HUES6 (cell line): ENCODE measurements around the gene CIITA.

Experiments
- H3K27ac ChIP-seq: 2 replicates; pipeline ENCODE4 v1.7.0; 2013; ENCODE audit warnings: low read depth, mild to moderate bottlenecking, low read length, inconsistent platforms
- H3K27me3 ChIP-seq: 2 replicates; pipeline ENCODE4 v1.6.1; 2013; ENCODE audit warnings: low read length; ENCODE audit not compliant: control insufficient read depth, insufficient read depth
- H3K36me3 ChIP-seq: 2 replicates; pipeline ENCODE4 v1.6.1; 2013; ENCODE audit warnings: low read length; ENCODE audit not compliant: control insufficient read depth, insufficient read depth
- H3K4me1 ChIP-seq: 2 replicates; pipeline ENCODE4 v1.6.1; 2013; ENCODE audit warnings: low read length; ENCODE audit not compliant: control insufficient read depth, insufficient read depth
- H3K4me3 ChIP-seq: 2 replicates; pipeline ENCODE4 v1.5.1; 2013; ENCODE audit warnings: low read depth, low read length
- H3K9ac ChIP-seq: one replicate; pipeline ENCODE4 v1.6.1; 2013; ENCODE audit warnings: mild to moderate bottlenecking, low read length
- H3K9me3 ChIP-seq: 2 replicates; pipeline ENCODE4 v1.6.1; 2013; ENCODE audit warnings: low read depth, low read length; ENCODE audit not compliant: control insufficient read depth, insufficient read depth

The CIITA gene

DNA sequence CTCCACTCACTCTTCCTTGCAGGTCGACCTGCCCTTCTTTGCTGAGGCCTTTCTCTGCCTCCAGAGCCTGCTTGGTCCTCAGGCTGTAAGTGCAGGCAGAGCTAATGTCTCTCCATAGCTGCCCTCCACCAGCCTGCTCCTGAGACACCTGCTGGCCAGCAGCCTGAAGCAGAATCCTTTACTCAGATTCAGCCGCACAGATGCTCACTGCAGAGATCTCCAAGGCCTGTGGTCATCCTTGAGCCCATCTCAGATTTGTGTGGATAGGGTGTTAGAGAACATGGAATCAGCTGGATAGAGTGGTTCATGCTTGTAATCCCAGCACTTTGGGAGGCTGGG lies 53.7 kb downstream of the CIITA start:
- H3K27me3 ChIP-seq, result no peaks in the 10 kb centered on the region
- H3K36me3 ChIP-seq, result peaks cover 37% of the 10 kb centered on the region
- H3K4me3 ChIP-seq, result no peak overlapping the region
- H3K4me1 ChIP-seq, result no peaks in the 10 kb centered on the region
- no peak overlapping the region for H3K27ac ChIP-seq
- no peaks in the 10 kb centered on the region for H3K9me3 ChIP-seq
- H3K9ac ChIP-seq, result no peak overlapping the region

DNA sequence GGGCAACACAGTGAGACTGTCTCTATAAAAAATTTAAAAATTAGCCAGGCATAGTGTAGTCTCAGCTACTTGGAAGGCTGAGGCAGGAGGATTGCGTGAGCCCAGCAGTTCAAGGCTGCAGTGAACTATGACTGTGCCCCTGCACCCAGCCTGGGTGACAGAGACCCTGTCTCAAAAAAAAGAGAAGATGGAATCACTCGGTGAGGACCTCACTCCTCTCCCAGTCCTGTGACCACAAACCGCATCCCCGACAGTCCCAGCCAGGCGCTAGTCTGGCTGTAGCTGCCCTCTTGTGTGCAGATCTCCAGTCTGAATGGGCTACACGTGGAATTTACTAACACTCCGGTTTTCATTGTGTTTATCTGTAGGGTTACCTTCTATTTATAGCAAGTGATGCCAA lies 54.1 kb downstream of the CIITA start:
- Histone ChIP-seq H3K27ac (no peak overlapping the region), H3K27me3 (no peaks in the 10 kb centered on the region), H3K9ac (no peak overlapping the region), H3K36me3 (peaks cover 37% of the 10 kb centered on the region), H3K4me3 (no peak overlapping the region), H3K9me3 (no peaks in the 10 kb centered on the region), H3K4me1 (no peaks in the 10 kb centered on the region)

DNA sequence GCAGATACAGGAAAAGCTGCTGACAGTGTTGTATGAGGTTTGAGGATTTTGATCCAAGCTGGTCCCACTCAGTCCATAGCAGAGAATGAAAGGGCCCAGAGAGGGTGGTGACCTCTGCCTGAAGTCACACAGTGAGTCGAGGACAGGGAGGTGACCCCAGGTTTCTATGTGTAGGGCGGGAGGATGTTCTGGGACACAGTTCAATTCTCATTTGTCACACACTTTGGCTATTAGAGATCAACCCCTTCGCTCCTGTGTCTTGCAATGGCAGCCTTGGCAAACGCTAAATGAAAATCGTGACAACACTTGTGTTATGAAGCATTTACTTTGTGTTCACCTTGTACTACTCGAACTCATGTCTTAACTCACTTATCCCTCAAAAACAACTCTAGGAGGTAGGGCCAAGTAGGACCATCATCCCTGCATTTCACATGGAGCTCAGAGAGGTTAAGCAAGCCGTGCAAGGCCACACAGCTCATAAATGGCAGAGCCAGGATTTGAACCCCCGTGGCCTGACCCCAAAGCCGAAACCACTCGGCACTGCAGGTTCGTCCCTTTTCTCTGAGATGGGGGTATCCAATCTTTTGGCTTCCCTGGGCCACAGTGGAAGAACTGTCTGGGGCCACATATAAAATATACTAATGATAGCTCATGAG lies 55.1 kb downstream of the CIITA start:
- Histone ChIP-seq H3K9me3 (no peaks in the 10 kb centered on the region), H3K27me3 (no peaks in the 10 kb centered on the region), H3K27ac (no peak overlapping the region), H3K4me3 (no peak overlapping the region), H3K36me3 (peaks cover 36% of the 10 kb centered on the region), H3K9ac (no peak overlapping the region), H3K4me1 (no peaks in the 10 kb centered on the region)

DNA sequence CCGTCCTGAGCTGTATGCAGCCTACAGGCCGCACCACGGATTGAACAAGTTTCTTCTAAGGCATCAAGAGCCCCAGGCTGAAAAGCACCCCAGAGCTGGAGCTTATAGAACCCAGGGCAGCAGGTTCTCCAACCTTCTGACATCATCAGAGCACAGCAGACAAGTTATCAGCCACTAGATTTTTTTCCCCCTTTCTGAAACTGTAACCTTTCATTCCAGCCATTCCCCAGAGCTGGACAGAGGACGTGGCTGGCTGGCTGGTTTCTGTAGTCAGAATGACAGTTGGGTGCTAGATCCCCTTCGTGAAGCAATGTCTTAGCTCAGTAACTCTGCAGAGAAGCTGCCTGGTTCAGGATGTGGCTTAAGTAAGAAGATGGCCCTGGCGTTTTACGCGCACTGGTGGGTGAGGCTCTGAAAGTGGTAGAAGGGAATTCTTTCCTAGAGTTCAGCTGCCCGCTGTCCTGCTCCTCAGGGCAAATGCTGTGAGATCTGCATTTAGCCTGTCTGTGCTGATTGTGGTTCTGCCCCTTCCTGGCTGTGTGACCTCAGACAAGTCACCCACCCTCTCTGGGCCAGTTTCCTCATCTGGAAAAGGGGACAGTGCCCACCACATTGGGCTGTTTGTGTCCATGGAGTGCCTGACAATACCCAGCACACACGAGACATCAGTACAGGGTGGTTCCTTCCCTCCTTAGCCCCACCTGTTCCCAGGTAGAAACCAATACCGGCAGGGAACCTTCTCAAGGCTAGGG lies 56.1 kb downstream of the CIITA start:
- Histone ChIP-seq H3K9me3 (no peaks in the 10 kb centered on the region), H3K9ac (no peak overlapping the region), H3K4me1 (no peaks in the 10 kb centered on the region), H3K4me3 (no peak overlapping the region), H3K27ac (no peak overlapping the region), H3K27me3 (no peaks in the 10 kb centered on the region), H3K36me3 (peaks cover 26% of the 10 kb centered on the region)

DNA sequence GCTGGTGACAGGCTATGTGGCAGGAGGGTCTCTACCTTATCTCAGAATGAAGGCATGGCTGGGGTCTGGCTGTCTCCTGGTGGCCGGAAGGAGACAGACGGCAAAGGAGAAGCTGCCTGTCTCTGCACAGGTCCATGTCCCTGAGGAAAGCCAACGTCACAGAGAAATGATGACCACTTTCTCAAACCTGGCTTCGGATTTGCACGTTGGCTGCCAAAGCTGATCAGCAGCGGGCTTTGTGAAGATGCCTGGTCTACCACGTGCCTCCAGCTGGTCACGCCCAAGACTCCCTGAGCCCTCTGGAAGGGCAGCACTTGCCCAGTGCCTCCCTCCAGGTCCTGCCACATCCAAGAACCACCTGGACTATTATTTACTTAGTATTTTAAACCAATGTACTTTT lies 56.9 kb downstream of the CIITA start:
- H3K27me3 ChIP-seq, result no peaks in the 10 kb centered on the region

DNA sequence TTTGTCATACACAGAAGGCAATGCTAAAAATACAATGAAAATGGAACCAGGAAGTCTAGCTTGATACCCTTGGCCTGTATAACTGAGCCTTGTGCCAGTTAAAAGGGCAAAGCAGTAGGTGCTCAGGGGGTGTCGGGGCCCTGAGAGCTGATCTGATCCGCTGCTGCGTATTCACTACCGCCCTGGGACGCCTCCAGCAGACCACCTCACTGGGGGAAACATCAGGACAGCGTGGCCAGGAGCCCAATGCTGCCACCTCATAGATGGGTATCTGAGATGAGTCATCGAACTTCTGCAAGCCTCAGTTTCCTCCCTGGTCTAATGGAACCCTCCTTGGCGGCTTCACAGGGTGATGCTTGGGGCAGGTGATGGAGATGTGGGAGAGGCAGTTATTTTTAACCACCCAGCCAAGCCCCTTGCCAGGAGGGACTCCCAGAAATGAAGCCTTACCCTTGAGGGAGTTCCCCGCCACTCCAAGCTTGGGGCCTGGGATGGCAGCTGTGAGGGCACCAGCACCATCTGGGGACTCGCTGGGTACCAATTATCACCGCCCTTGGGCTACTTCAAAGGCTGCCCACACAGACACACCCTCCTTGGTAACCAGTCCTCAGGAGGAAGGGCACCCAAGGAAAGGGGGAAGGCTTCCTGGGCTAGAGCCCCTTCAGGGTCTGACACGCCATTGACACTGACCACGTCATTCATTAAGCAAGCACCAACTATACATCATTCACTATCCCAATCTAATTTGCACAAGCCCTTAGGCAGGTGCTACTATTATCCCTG lies 57.5 kb downstream of the CIITA start:
- H3K4me3 ChIP-seq, result no peak overlapping the region
- peaks cover 26% of the 10 kb centered on the region for H3K36me3 ChIP-seq
- no peaks in the 10 kb centered on the region for H3K27me3 ChIP-seq
- H3K9me3 ChIP-seq, result no peaks in the 10 kb centered on the region
- no peak overlapping the region for H3K27ac ChIP-seq
- no peak overlapping the region for H3K9ac ChIP-seq
- H3K4me1 ChIP-seq, result no peaks in the 10 kb centered on the region

More for the DNA sequence above, 56.9 kb downstream of the CIITA start:
- no peak overlapping the region for H3K4me3 ChIP-seq
- H3K27ac ChIP-seq, result no peak overlapping the region
- no peaks in the 10 kb centered on the region for H3K4me1 ChIP-seq
- H3K9me3 ChIP-seq, result no peaks in the 10 kb centered on the region
- H3K36me3 ChIP-seq, result peaks cover 27% of the 10 kb centered on the region
- H3K9ac ChIP-seq, result no peak overlapping the region

DNA sequence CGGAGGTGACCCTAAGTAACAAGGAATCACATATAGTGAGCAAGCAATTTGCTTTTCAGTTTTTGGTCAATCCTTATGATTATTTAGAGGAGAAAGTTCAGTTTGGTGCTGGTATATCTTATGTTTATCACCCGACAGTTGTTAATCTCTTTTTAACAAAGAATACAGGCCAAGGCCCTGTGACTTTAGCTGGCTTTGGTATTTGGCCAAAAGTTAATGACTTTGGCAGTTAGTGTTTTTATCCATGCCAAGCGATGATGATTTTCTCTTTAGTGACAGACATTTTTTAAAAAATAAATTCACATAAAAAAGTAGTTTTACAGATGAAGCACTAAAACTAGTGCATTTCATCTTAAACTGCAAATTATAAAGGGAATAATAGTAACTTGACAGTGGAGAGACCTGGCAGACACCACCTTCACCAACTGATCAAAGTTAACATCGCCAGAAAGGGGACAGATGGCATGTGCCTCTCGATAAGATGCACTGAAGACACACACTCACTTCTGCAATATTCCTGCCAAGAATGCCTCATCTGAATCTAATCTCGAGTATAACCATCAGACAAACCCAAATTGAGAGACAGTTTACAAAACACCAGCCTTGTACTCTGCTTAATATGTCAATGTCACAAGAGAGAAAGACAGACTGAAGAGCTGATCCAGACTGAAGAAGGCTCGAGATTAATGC lies 58.4 kb downstream of the CIITA start:
- Histone ChIP-seq H3K27ac (no peak overlapping the region), H3K27me3 (no peaks in the 10 kb centered on the region), H3K4me3 (no peak overlapping the region), H3K36me3 (peaks cover 26% of the 10 kb centered on the region), H3K9me3 (no peaks in the 10 kb centered on the region), H3K9ac (no peak overlapping the region), H3K4me1 (peaks cover 6% of the 10 kb centered on the region; the same call in 1 of the 2 replicates)

DNA sequence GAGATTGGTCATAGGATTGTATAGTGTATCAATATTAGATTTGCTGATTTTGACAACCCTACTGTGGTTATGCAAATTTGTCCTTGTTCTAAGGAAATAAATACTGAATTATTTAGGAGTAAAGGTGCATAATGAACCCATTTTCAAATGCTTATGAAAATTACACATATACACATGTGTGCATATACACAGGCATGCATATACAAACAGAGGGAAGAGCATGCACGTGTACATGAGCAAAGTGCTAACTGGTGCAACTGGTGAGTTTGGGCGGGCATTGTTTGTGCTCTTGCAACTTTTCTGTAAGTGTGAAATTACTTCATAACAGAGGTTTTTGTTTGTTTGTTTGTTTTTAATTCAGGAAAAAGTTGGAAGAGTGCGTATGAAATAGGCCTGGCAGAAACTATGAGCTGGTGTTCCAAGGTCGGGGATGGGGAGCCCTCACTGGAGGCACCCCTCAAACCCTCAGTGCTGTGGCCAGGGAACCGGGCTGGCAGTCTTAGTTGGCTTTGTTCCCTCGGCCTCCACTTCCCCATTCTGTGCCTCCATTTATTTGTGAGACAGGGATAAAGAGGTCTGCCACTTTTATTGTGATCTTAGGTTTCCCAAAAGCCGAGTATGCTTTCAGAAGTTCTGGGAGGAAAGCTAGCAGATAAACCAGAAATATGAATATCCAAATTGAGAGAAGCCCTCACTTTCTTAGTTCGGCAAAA lies 59.4 kb downstream of the CIITA start:
- Histone ChIP-seq H3K9ac (no peak overlapping the region), H3K27me3 (no peaks in the 10 kb centered on the region), H3K4me3 (no peak overlapping the region), H3K36me3 (peaks cover 26% of the 10 kb centered on the region), H3K27ac (no peak overlapping the region), H3K4me1 (peaks cover 13% of the 10 kb centered on the region; the same call in 1 of the 2 replicates), H3K9me3 (no peaks in the 10 kb centered on the region)

DNA sequence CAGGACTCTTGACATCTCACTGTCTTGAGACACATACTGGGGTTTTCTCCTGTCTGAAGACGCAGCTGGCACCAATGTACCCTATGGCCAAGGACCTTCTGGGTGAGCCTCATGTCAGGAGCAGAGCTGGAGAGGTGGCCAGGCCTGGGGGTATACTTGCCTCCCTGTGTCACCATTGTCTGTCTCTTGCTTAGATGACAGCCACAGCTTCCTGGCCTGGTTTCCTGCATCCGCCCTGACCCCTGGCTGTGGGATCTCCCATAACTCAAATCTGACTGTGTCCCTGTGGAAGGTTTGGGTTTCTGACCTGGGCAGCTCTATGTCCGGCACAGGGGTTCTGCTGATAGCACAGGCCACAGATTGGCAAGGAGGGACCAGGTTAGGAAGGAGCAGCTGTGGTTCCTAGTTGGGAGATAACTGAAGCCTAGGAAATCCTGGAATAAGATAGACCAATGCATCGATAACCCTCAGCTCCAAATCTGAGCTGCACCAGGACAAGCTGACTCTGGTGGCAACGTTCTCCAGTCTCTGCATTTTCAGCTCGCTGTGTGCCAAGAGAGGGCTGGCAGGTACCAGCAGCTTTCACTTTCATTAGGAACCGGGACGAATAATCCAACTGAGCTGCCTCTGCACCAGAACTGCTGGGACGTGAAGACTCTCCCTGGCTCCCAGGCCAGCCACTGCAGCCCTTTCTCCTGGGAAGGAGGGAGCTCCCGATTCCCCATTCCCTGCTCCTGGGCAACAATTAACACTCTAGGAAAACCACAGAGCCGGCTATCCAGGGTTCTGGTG lies 60.3 kb downstream of the CIITA start:
- no peak overlapping the region for H3K9ac ChIP-seq

DNA sequence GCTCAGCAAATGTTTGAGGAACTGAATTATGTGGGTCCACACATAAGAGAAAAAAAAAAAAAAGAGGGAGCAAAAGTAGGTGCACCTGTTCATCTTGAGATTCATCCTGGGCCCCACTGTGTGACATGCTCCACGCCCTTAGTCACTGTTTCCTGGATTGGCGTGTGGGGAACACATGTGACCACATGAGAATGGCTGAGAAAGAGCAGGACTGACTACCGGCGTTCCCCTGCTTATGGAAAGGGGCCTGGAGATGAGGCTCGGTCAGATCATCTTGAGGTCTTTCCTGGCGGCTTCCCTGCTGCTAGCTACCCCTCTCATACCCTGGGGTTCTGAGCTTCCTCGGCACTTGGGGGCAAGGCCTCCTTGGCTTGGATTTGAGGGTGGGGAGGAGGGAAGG lies 61.3 kb downstream of the CIITA start:
- Histone ChIP-seq H3K27me3 (no peaks in the 10 kb centered on the region), H3K4me1 (peaks cover 17% of the 10 kb centered on the region), H3K36me3 (peaks cover 22% of the 10 kb centered on the region), H3K27ac (no peak overlapping the region), H3K9ac (no peak overlapping the region), H3K9me3 (no peaks in the 10 kb centered on the region), H3K4me3 (no peak overlapping the region)

More for the DNA sequence above, 60.3 kb downstream of the CIITA start:
- Histone ChIP-seq H3K36me3 (peaks cover 26% of the 10 kb centered on the region), H3K9me3 (no peaks in the 10 kb centered on the region), H3K4me3 (no peak overlapping the region), H3K27me3 (no peaks in the 10 kb centered on the region), H3K27ac (no peak overlapping the region), H3K4me1 (peaks cover 13% of the 10 kb centered on the region; the same call in 1 of the 2 replicates)
